IPS-15b (cell line): Measurements from ENCODE around the gene TFCP2.
"Not testable (repeated sequence)": the region's sequence is repeated elsewhere in the genome, so short reads cannot be mapped to it uniquely, and the experiment has no call there.

Experiments used
- H3K27me3 ChIP-seq: one replicate; pipeline ENCODE4 v1.6.1; 2013; ENCODE audit warnings: low read length; ENCODE audit not compliant: control insufficient read depth, insufficient read depth
- H3K36me3 ChIP-seq: one replicate; pipeline ENCODE4 v1.6.1; 2013; ENCODE audit warnings: low read length; ENCODE audit not compliant: control insufficient read depth, insufficient read depth
- H3K4me1 ChIP-seq: one replicate; pipeline ENCODE4 v1.6.1; 2013; ENCODE audit warnings: mild to moderate bottlenecking, low read length; ENCODE audit not compliant: control insufficient read depth, insufficient read depth
- H3K4me3 ChIP-seq: one replicate; pipeline ENCODE4 v1.5.1; 2013; ENCODE audit warnings: low read depth, low read length
- H3K9ac ChIP-seq: one replicate; pipeline ENCODE4 v1.6.1; 2013; ENCODE audit warnings: low read depth, mild to moderate bottlenecking, low read length
- H3K9me3 ChIP-seq: one replicate; pipeline ENCODE4 v1.6.1; 2013; ENCODE audit warnings: mild to moderate bottlenecking, low read length; ENCODE audit not compliant: control insufficient read depth, insufficient read depth

Gene TFCP2

GRCh38 chr12:51087818-51088217 lies 85.1 kb downstream of the TFCP2 start:
- H3K36me3 ChIP-seq, result peaks cover 4% of the 10 kb centered on the region
- no peaks in the 10 kb centered on the region for H3K4me1 ChIP-seq
- no peak overlapping the region for H3K9ac ChIP-seq
- no peaks in the 10 kb centered on the region for H3K27me3 ChIP-seq
- no peak overlapping the region for H3K4me3 ChIP-seq
- H3K9me3 ChIP-seq, result no peaks in the 10 kb centered on the region

GRCh38 chr12:51086933-51087332 lies 86.0 kb downstream of the TFCP2 start:
- H3K27me3 ChIP-seq, result no peaks in the 10 kb centered on the region
- H3K9ac ChIP-seq, result no peak overlapping the region
- no peak overlapping the region for H3K4me3 ChIP-seq
- no peaks in the 10 kb centered on the region for H3K9me3 ChIP-seq
- no peaks in the 10 kb centered on the region for H3K4me1 ChIP-seq
- H3K36me3 ChIP-seq, result peaks cover 4% of the 10 kb centered on the region

DNA sequence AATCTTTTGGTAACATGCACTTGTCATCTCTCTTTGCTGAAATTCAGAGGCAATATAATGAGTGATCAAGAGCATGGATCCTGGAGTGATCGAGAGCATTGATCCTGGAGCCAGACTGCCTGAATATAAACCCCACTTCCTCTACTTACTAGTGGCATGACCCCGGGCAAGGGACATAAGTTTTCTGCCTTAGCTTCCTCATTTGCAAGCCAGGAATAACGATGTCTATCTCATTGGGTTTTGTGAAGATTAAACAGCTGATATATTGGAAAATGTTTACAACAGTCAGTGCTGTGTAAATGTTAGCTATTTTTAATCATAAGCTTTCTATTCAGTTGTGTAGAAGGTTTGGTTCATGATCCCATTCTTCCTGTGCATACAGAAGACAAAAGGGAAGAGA lies 87.2 kb downstream of the TFCP2 start:
- Histone ChIP-seq H3K9ac (no peak overlapping the region), H3K9me3 (no peaks in the 10 kb centered on the region), H3K27me3 (no peaks in the 10 kb centered on the region), H3K4me1 (no peaks in the 10 kb centered on the region), H3K36me3 (peaks cover 4% of the 10 kb centered on the region), H3K4me3 (no peak overlapping the region)

GRCh38 chr12:51083126-51083833 lies 89.7 kb downstream of the TFCP2 start, which contains the start of gene CSRNP2:
TSS of gene CSRNP2 (minus strand) at chr12:51083596. CDS start at chr12:51076561, 7,035 bp downstream.
- Histone ChIP-seq H3K9ac (peak within 1 kb of the TSS; percentile 70), H3K36me3 (no peaks in the 10 kb centered on the region), H3K4me3 (peak within 1 kb of the TSS; percentile 78), H3K27me3 (no peaks in the 10 kb centered on the region), H3K9me3 (no peaks in the 10 kb centered on the region), H3K4me1 (no peaks in the 10 kb centered on the region)

DNA sequence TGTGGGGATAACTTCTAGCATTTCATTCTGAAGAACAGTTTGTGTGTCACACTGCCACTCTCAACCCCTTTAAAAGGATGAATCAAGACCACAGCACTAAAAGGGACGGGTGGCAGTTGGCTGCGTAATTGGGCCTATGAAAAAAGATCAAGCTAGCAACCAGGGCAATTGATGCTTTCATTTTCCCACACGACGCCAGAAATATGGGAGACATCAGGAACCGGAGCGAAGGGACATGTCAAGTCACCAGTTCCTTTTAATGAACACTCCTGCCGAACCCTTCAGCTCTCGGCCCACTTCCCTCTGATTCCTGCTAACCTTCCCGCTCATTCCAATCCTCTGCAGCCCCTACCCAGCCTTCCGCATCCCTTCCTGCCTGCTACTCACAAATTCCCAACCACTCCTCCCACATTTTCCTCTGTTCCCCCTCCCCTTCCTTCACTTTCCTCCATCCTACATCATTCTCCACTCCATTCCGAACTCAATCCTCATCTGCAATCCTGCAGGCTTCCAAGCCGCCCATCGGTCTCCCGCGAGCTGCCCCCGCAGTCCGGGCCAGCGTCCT lies 90.3 kb downstream of the TFCP2 start:
- H3K36me3 ChIP-seq, result no peaks in the 10 kb centered on the region
- H3K4me1 ChIP-seq, result no peaks in the 10 kb centered on the region
- H3K9ac ChIP-seq, result peak overlapping the region; percentile 70
- peak overlapping the region; percentile 78 for H3K4me3 ChIP-seq
- no peaks in the 10 kb centered on the region for H3K27me3 ChIP-seq
- no peaks in the 10 kb centered on the region for H3K9me3 ChIP-seq

DNA sequence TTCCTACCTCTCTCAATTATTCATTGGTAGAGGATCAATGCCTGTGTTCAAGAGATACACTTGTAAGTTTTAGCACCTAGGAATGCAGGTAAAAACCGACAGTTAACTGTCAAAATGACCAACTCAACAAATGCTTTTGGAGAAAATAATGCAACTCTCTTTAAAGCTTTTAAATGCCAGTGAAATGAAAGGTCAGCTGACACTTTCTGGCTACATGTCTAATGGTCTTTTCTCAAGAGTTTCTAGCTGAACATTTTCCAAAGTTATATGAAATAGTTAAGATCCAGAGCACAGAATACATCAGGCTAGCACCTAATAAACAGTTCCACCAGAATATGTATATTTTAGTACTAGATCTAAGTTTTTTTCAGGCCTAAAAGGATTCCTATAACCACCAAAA lies 91.5 kb downstream of the TFCP2 start:
- Histone ChIP-seq H3K4me3 (no peak overlapping the region), H3K9ac (no peak overlapping the region)

GRCh38 chr12:51080136-51080535 lies 92.8 kb downstream of the TFCP2 start:
- H3K4me1 ChIP-seq, result no peaks in the 10 kb centered on the region
- no peaks in the 10 kb centered on the region for H3K9me3 ChIP-seq
- peaks cover 2% of the 10 kb centered on the region for H3K36me3 ChIP-seq
- no peaks in the 10 kb centered on the region for H3K27me3 ChIP-seq
- H3K4me3 ChIP-seq, result no peak overlapping the region
- H3K9ac ChIP-seq, result no peak overlapping the region

More for the DNA sequence above, 91.5 kb downstream of the TFCP2 start:
- H3K9me3 ChIP-seq, result no peaks in the 10 kb centered on the region
- no peaks in the 10 kb centered on the region for H3K4me1 ChIP-seq
- no peaks in the 10 kb centered on the region for H3K36me3 ChIP-seq
- H3K27me3 ChIP-seq, result no peaks in the 10 kb centered on the region

- not testable (repeated sequence) for H3K4me1 ChIP-seq, H3K4me3 ChIP-seq, H3K27me3 ChIP-seq, H3K9me3 ChIP-seq, H3K9ac ChIP-seq, H3K36me3 ChIP-seq
Observed at GRCh38 chr12:51078866-51079265, 94.1 kb downstream of the TFCP2 start.

- not testable (repeated sequence) for H3K36me3 ChIP-seq, H3K4me1 ChIP-seq, H3K9me3 ChIP-seq, H3K27me3 ChIP-seq, H3K4me3 ChIP-seq
- peak overlapping the region; percentile 24 for H3K9ac ChIP-seq
Observed at GRCh38 chr12:51078346-51078745, 94.6 kb downstream of the TFCP2 start.

- H3K4me3 ChIP-seq, result no peak overlapping the region
- H3K9ac ChIP-seq, result peak overlapping the region; percentile 24
- H3K4me1 ChIP-seq, result no peaks in the 10 kb centered on the region
- no peaks in the 10 kb centered on the region for H3K9me3 ChIP-seq
- H3K36me3 ChIP-seq, result peaks cover 2% of the 10 kb centered on the region
- H3K27me3 ChIP-seq, result no peaks in the 10 kb centered on the region
Observed at GRCh38 chr12:51077930-51078329, 95.0 kb downstream of the TFCP2 start.

GRCh38 chr12:51076236-51076930 lies 96.6 kb downstream of the TFCP2 start:
- H3K9ac ChIP-seq, result no peak overlapping the region
- H3K36me3 ChIP-seq, result peaks cover 7% of the 10 kb centered on the region
- H3K27me3 ChIP-seq, result no peaks in the 10 kb centered on the region
- H3K4me3 ChIP-seq, result no peak overlapping the region
- H3K4me1 ChIP-seq, result no peaks in the 10 kb centered on the region
- no peaks in the 10 kb centered on the region for H3K9me3 ChIP-seq

DNA sequence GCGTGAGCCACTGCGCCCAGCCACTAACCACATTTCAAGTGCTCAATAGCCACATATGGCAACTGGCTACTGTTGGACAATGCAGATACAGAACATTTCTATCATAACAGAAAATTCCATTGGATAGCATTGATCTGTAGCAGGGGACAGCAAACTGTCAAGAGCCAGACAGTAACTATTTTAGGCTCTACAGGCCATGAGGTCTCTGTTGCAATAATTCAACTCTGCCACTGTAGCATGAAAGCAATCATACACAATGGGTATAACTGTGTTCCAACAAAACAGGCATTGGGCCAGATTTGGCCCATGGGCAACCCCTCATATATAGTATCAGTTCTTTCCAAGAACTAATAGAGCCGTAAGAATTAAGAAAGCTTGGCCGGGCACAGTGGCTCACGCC lies 97.5 kb downstream of the TFCP2 start:
- Histone ChIP-seq H3K4me3 (no peak overlapping the region), H3K9ac (no peak overlapping the region), H3K9me3 (no peaks in the 10 kb centered on the region), H3K27me3 (no peaks in the 10 kb centered on the region), H3K36me3 (peaks cover 12% of the 10 kb centered on the region), H3K4me1 (no peaks in the 10 kb centered on the region)
